Stimulated activated CD4-positive, alpha-beta T cell treated with anti-CD3 and anti-CD28 coated beads, TNF-alpha, amount 100 ng/mL, for 24 hours (primary cell): ENCODE results near the gene EPS15.

Experiments
- DNase-seq, 3 experiments: peaks; one replicate each; pipeline ENCODE4 v3.0.0-alpha.2; 2020; ENCODE audit warnings: low read depth in 3 of 3

Gene EPS15

DNA sequence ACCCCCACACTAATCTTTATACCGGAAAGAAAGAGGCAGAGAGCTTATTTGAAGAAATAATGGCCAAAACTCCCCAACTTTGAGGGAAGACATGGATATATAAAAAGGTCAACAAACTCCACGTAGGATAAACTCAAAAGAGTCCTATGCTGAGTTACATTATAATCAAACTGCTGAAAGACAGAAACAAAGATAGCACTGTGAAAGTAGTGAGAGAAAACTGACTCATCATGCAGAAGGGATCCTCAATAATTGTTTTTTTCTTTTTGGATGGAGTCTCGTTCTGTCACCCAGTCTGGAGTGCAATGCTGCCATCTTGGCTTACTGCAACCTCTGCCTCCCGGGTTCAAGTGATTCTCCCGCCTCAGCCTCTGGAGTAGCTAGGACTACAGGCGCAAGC lies 140.2 kb downstream of the EPS15 start:
- DNase-seq: no peak

DNA sequence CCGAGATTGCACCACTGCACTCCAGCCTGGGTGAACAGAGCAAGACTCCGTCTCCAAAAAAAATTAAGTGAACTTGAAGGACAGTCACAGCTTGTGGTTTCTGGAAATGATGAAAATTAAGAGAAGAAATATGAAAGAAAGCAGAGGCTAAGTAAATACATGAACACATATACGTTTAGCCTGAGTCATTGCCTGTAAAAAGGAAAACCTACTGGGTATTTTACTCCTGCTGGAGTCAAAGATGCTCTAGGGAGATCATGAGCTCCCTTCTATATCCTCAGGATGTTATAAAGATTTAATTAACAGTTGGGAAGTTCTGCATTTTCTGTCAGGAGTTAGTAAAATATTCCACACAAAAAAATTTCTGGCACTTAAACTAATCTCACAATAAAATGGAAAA lies 145.2 kb downstream of the EPS15 start:
- no peak for DNase-seq

DNA sequence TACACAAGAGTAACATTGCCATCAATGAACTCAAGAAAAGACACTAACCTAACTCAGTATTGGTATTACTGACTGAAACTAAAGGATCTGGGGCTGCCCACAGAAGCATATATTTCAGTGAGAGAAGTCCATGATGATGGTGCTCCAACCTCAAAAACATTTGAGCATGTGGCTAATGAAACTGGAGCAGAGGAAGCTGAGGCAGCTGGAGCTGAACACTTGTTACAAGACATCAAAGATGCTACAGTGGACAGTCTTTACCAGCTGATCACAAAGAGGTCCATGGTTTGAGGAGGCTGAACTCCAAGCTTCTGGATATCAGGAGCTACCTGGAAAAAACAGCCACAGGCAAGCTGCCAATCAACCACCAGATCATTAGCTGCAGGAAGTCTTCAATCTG lies 146.5 kb downstream of the EPS15 start:
- no peak for DNase-seq

- no peak for DNase-seq
Measured at GRCh38 chr1:51369171-51369570, 149.9 kb downstream of the EPS15 start.

DNA sequence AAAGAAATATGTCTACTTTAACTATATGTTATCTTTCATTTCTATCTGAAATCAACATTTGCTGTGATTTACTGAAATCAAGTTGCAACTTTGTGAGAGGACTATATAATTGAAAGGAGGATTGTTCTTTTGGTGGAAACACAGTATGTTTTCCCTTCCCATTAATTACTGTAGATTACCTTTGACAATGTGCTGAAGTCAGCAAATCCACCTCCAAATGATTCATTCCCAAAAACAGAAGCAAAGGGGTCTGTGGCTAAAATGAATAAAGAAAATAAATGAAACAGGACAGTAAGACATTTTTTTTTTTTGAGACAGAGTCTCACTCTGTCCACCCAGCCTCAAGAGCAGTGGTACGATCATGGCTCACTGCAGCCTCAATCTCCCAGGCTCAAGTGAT lies 153.3 kb downstream of the EPS15 start:
- DNase-seq: no peak

GRCh38 chr1:51359879-51360278 lies 159.2 kb downstream of the EPS15 start:
- DNase-seq: no peak

DNA sequence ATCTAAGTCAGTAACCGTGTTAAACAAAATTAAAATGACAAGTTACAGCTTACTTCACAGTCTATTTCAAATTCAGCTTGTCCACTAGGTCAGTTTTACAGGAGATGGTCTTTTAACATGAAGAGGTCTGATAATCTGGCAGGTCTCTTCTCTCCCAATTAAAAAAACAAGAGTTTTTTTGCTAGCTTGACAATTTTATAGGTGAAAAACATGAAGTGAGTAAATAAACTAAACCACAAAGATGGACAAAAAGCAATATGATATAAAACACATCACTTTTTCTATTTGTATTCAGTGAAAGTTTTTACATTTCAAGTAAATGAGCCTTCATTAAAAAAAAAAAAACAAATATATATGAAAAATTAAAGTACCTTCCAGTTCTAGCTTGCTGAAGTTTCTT lies 163.7 kb downstream of the EPS15 start:
- no peak for DNase-seq

GRCh38 chr1:51354416-51354815 lies 164.7 kb downstream of the EPS15 start:
- DNase-seq: no peak

- DNase-seq: no peak
Measured at GRCh38 chr1:51351907-51352306, 167.2 kb downstream of the EPS15 start.

- DNase-seq: no peak
Measured at GRCh38 chr1:51349862-51350261, 169.2 kb downstream of the EPS15 start.

DNA sequence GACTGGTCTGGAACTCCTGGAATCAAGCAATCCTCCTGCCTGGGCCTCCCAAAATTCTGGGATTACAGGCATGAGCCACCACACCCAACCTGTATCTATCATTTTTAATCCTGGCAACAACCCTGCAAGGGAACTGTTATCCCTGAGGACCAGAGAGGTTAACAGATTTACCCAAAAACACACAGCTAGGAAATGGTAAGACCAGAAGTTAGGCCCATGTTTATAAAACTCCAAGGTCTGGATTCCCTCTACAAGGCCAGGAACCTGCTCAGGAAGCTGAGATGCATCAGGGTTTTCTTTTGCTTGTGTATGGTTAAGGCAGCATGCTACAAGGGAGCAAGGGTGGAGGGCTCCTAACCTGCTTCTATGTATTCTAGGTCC lies 170.9 kb downstream of the EPS15 start:
- no peak for DNase-seq

DNA sequence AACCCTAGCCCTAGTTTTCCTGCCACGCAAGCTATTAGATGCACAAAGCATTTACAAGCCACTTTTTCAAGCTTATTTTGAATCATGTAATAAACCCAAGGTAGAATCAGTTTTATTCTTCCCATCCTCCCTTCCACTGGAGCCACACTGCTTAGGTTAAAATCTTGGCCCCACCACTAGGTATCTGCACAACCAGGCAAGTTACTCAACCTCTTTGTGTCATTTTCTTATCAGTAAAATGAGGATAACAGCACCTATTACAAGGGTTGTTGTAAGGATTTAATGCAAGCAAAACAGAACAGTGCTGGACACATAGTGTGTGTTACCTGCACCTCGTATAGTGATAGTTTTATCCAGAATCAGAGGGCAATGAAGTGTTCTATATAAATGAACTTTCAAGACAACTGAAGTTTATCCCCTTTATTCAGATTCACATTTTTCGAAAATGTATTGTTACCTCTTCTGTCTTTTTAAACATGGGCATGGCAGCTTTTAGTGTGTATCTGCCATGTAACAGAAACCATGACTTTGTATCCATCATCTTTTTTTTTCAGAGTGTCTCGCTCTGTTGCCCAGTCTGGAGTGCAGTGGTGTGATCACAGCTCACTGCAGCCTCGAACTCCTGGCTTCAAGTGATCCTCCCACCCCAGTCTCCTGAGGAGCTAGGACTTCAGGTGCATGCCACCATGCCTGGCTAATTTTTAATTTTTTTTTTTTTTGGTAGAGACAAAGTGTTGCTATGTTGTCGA lies 171.5 kb downstream of the EPS15 start:
- no peak for DNase-seq

DNA sequence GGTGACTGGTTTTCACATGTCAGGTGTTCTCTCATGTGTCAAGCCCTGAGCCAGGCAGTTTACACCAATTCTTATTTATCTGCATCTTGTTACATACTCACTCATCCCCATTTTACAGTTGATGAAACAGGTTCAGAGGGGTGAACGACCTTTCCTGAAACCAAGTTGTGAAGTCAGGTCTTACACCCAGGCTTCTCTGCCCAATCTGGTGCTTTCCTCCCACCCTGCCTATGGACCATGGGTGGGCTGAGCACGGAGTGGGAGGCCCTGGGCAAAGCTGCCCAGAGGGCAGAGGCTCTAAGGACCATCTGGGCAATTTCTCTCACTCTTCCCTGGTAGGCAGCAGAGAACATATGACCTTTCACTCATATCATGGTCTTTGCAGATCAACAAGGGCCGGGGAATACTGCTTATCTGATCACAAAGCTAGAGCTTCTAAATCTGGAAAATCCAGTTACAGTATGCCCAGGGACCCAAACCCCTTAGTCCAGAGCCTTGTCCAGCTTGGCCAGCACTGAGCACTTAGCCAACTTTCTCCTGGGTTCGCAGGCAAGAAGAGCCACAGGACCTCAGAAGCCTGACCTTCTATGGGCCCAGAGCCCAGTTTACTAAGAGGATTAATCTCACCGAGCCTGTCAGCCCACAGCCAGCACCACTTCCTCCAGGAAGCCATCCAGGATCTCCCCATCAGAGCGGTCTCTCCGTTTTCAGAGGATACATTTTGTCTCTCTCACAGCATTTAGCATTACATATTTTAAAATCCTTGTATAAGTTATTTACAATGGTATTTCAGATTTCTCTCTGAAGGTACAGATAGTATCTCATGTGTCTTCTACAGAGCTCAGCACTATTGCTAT lies 172.8 kb downstream of the EPS15 start:
- no peak for DNase-seq

DNA sequence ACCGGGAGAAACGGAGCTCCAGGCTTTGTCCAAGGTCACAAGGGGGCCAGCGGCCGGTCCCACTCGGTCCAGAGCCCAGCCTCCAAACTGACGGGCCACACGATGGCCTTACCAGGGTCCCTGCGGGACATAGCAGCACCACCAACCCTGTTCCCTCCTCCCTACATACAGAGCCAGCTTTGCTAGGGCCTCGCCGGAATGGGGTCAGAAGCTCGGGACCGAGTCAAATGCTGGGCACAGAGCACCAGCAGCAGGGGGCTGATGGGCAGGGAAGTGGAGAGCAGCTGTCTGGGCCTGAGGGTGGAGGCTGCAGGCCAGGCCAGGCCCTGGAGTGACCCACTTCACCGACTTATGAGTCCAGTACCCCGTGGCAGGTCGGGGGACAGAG lies 173.8 kb downstream of the EPS15 start:
- no peak for DNase-seq

- no peak for DNase-seq
Measured at GRCh38 chr1:51344602-51345299, 174.3 kb downstream of the EPS15 start.

DNA sequence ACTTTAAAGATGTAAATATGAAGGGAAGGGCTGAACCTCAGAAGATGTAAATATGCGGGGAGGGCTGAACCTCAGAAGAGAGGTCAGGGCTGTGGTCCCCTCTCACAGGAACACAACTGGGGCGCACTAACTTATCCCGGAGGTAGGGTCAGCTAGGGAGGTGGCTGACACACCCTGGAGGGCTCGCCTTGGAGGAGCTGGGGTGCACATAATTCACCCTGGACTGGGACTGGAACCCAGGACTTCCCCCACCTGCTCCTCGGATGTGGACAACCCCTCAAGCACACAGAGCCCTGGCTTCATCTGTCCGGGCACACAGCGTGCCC lies 174.8 kb downstream of the EPS15 start:
- no peak for DNase-seq

DNA sequence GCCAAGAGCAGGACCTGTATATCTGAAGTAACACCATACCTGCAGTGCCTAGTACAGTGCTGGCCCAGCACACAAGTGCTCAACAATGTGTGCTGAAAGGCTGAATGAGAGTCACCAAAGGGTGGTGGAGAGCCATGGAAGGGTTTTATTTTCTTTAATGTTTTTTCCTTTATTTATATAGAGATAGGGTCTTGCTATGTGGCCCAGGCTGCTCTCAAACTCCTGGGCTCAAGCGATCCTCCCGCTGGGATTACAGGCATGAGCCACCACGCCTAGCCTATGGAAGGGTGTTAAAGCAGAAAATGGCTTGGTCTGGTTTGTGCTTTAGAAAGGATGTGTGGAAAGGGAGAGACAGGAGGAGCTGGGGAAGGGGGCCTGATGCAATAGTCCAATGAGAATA lies 175.4 kb downstream of the EPS15 start:
- DNase-seq: no peak

- DNase-seq: no peak
Measured at GRCh38 chr1:51342591-51343206, 176.4 kb downstream of the EPS15 start.

DNA sequence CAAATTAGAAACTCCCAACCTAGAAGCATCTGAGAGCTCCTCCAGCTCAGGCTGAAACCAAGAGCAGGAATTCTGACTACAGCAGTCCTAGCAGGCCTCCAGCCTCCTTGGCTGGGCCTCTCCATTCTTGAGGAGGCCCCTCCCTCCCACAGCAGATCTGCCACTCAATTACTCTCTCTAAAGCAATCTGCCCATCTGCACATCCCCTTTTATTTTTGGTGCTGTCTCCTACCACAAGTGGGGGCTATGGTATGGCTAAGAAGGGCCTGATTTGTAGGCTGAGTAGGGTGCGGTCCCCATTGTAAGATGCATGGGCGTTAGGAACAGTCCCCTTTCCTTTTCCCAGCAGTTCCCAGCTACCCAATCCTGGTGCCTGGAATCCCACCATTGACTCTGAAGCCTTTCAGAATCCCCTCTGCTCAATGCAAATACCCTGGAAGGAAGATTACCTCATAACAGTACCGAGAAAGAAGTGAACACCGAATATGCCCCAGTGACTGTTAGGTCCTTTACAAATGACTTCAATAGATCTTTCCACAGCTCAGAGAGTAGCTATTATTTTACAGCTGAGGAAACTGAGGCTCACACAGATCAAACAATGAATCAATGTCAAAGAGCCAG lies 177.1 kb downstream of the EPS15 start:
- no peak for DNase-seq

DNA sequence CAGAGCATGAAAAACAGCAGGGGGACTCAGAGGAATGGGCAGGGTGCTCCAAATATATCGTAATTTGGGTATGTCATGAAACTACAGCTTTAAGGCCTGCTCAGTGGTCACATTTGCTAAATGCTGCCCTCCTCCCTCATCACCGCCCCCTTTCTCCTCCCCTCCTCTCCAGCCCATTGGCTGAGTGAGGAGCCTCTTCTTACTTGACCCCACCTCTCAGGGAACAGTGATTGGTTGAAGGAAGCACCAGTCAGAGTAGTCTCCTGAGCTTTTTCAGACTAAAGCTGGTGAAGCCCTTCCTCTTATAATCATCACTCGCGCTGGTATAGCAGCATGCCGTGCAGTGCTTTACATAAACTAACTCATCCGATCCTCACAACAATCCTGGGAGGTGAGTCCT lies 178.7 kb downstream of the EPS15 start:
- DNase-seq: no peak

DNA sequence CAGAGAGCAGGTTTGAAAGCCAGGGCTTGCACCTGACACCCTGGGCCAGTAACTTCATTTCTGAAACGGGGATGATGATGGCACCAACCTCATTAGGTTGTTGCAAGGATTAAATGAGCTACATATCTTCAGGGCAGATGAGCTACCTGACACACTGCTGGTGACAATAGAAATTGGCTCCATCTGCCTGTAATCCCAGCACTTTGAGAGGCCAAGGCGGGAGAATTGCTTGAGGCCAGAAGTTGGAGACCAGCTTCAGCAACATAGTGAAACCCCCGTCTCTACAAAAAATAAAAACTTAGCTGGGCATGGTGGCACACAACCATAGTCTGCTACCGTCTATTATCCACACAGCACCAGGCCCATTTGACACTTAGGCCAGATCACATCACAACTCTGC lies 182.4 kb downstream of the EPS15 start:
- no peak for DNase-seq

DNA sequence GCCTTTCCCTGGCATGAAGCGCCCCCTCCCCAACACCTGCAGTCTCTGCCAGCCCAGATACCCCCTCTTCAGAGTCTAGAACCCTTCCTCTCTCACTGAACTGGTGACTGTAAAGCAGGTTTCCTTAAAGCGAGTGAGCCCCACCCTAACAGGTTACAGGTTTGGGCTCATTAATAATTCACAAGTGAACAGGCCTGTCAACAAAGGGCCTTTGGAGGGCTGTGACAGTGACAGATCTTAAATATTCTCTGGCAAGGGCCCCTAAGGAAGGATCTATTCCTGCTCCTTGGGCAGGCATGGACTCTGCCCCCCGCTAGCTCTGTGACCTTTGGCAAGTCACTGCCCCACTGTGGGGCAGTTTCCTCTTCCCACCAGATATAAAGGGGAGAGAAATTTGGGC lies 183.1 kb downstream of the EPS15 start:
- no peak for DNase-seq
